Lower leg skin (tissue), 4 donors: ENCODE data around the gene PRRT1. TPM values are rescaled to one million over a fixed set of nuclear protein-coding genes. Genes with fewer than 3 reads are reported as not detected.
"Not testable (repeated sequence)": the region's sequence is repeated elsewhere in the genome, so short reads cannot be mapped to it uniquely, and the experiment has no call there.

Experiments used
- DNase-seq, 2 donors: peaks; one replicate each; pipeline ENCODE4 v3.0.0-alpha.2; 2019; ENCODE audit warnings: low spot score in 2 of 2
- H3K4me3 ChIP-seq: fragments of 200-600 bp; sonication (generic); 2 replicates; pipeline ENCODE4 v1.5.1; 2017; ENCODE audit warnings: mild to moderate bottlenecking, low read depth; ENCODE audit not compliant: poor library complexity, severe bottlenecking
- POLR2A ChIP-seq, 2 donors: fragments of 450-650 bp; IDR thresholded peaks; one replicate each; pipeline ENCODE4 v1.6.1; 2016 to 2017; ENCODE audit warnings: antibody characterized with exemption in 2 of 2, mild to moderate bottlenecking in 1 of 2, moderate library complexity in 1 of 2
- WGBS, 2 donors: methylation state at CpG; one replicate each; pipeline ENCODE4 v1.1.5; 2018; 5-methylcytosine and 5-hydroxymethylcytosine counted together
- intact Hi-C: fragments of 100-400 bp; cut with DNase I; formaldehyde crosslinking; loops from one replicate; pipeline ENCODE4 v1.15.0; 2023; ENCODE audit warnings: low total_unique reads
- total RNA-seq, 4 donors: library from RNA; depleted of rRNA; stranded (reverse); fragments of >200 nt; gene quantifications; one replicate each; pipeline ENCODE4 v1.1.0, GENCODE V29; 2016
- TF ChIP-seq, protein P1 (sequence below), 3 donors: fragments of 450-650 bp; IDR thresholded peaks; one replicate each; pipeline ENCODE4 v1.5.1; 2016; ENCODE audit warnings: antibody characterized with exemption in 3 of 3, mild to moderate bottlenecking in 3 of 3, moderate library complexity in 2 of 3

PRRT1 gene
- total RNA-seq, 4 donors from 2014 or later, result 0.56 to 2.6 (median 0.94) TPM

GRCh38 chr6:32149092-32149755 is 2.5 kb downstream of the PRRT1 start:
- H3K4me3 ChIP-seq, result no peak overlapping the region
- intact Hi-C loops, result no loop called here

GRCh38 chr6:32148289-32149091 is 3.2 kb downstream of the PRRT1 start:
- 25 to 39% methylated on average over 39 of the region's 39 CpGs for WGBS, 2 donors
- peak; percentile 79 to 94 for DNase-seq

More at GRCh38 chr6:32149092-32149755, 2.5 kb downstream of the PRRT1 start:
- DNase-seq, result no peak
- TF ChIP-seq, protein P1, sequence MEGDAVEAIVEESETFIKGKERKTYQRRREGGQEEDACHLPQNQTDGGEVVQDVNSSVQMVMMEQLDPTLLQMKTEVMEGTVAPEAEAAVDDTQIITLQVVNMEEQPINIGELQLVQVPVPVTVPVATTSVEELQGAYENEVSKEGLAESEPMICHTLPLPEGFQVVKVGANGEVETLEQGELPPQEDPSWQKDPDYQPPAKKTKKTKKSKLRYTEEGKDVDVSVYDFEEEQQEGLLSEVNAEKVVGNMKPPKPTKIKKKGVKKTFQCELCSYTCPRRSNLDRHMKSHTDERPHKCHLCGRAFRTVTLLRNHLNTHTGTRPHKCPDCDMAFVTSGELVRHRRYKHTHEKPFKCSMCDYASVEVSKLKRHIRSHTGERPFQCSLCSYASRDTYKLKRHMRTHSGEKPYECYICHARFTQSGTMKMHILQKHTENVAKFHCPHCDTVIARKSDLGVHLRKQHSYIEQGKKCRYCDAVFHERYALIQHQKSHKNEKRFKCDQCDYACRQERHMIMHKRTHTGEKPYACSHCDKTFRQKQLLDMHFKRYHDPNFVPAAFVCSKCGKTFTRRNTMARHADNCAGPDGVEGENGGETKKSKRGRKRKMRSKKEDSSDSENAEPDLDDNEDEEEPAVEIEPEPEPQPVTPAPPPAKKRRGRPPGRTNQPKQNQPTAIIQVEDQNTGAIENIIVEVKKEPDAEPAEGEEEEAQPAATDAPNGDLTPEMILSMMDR (IDR thresholded peaks at IDR 0.05), result no peak
- TF ChIP-seq POLR2A (IDR thresholded peaks at IDR 0.05), result no peak
- WGBS, 2 donors, result 59 to 61% methylated on average over 35 to 47 of the region's 47 CpGs

GRCh38 chr6:32147401-32148132 is 4.2 kb downstream of the PRRT1 start:
- H3K4me3 ChIP-seq, result no peak overlapping the region
- TF ChIP-seq POLR2A (IDR thresholded peaks at IDR 0.05), result no peak
- TF ChIP-seq, protein P1 (IDR thresholded peaks at IDR 0.05), result no peak
- intact Hi-C loops, result no loop called here
- WGBS, 2 donors, result 94 to 96% methylated on average over 4 of the region's 4 CpGs
- DNase-seq, result no peak

More at GRCh38 chr6:32148289-32149091, 3.2 kb downstream of the PRRT1 start:
- TF ChIP-seq, protein P1 (IDR thresholded peaks at IDR 0.05), result no peak
- no peak for TF ChIP-seq POLR2A (IDR thresholded peaks at IDR 0.05)
- no peak overlapping the region for H3K4me3 ChIP-seq
- intact Hi-C loops, result no loop called here

GRCh38 chr6:32146687-32147086 is 5.1 kb downstream of the PRRT1 start:
- WGBS, 2 donors, result 55 to 61% methylated on average over 4 of the region's 4 CpGs
- no peak for TF ChIP-seq POLR2A (IDR thresholded peaks at IDR 0.05)
- TF ChIP-seq, protein P1 (IDR thresholded peaks at IDR 0.05), result no peak
- no peak for DNase-seq
- intact Hi-C loops, result no loop called here
- no peak overlapping the region for H3K4me3 ChIP-seq

DNA sequence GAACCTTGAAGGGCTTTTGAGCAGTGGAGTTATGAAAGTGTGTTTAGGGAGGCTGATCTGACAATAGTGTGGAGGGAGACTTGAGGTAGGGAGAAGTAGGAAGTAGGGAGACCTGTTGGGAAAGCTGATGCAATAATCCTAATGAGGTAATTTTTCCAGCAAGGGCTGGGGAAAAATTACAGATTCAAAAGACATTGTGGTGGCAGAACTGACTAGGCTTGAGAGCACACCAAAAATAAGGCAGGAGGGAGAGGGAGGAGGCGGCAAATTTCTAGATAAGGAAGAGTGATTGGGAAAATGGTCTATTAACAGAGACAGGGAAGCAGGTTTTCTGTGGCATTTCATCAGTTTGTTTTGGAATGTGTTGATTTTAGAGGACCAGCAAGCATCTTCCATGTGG is 5.5 kb downstream of the PRRT1 start:
- 82 to 90% methylated on average over 1 of the region's 1 CpG for WGBS, 2 donors
- intact Hi-C loops, result no loop called here
- DNase-seq, result no peak
- no peak overlapping the region for H3K4me3 ChIP-seq
- no peak for TF ChIP-seq POLR2A (IDR thresholded peaks at IDR 0.05)
- TF ChIP-seq, protein P1 (IDR thresholded peaks at IDR 0.05), result no peak

- DNase-seq, intact Hi-C loops, H3K4me3 ChIP-seq: not testable (repeated sequence)
- WGBS, 2 donors, result 81 to 83% methylated on average over 7 of the region's 7 CpGs
Observed at GRCh38 chr6:32144238-32144637, 7.5 kb downstream of the PRRT1 start.
